Esophagus squamous epithelium (tissue), 5 donors: ENCODE measurements around the gene SPINDOC. TPM values are rescaled to one million over a fixed set of nuclear protein-coding genes. Genes with fewer than 3 reads are reported as not detected.

Source experiments
- DNase-seq: peaks from one replicate; lab custom pipeline; 2025; lab: John Stamatoyannopoulos, UW
- H3K27ac ChIP-seq, 4 donors: fragments of 200-600 bp; sonication (generic); one replicate each; pipeline ENCODE4 v1.5.1; 2016 to 2019; ENCODE audit warnings: mild to moderate bottlenecking in 1 of 4
- H3K27me3 ChIP-seq, 4 donors: fragments of 200-600 bp; sonication (generic); 1 replicate in 3 of 4; 2 replicates in 1 of 4; pipeline versions ENCODE4 v1.5.1 to v1.6.0; 2017 to 2021; ENCODE audit warnings: antibody characterized with exemption in 1 of 4
- H3K36me3 ChIP-seq, 3 donors: fragments of 200-600 bp; sonication (generic); one replicate each; pipeline ENCODE4 v1.5.1; 2016 to 2019
- H3K4me1 ChIP-seq, 3 donors: fragments of 200-600 bp; sonication (generic); one replicate each; pipeline ENCODE4 v1.5.1; 2017 to 2019
- H3K4me3 ChIP-seq, 4 donors: fragments of 200-600 bp; sonication (generic); 1 replicate in 3 of 4; 2 replicates in 1 of 4; pipeline ENCODE4 v1.5.1; 2016 to 2019; ENCODE audit warnings: mild to moderate bottlenecking in 2 of 4, moderate library complexity in 1 of 4
- H3K9me3 ChIP-seq, 3 donors: fragments of 200-600 bp; sonication (generic); one replicate each; pipeline ENCODE4 v1.5.1; 2016 to 2019
- CTCF ChIP-seq, 6 experiments: fragments of 450-650 bp in 4 of 6; fragments of 200-600 bp in 2 of 6; sonication (generic) in 2 of 6; IDR thresholded peaks; one replicate each; pipeline ENCODE4 v1.5.1; 2016 to 2019; ENCODE audit warnings: antibody characterized with exemption in 6 of 6, mild to moderate bottlenecking in 4 of 6, moderate library complexity in 4 of 6
- POLR2A ChIP-seq, 4 donors: fragments of 450-650 bp; IDR thresholded peaks; one replicate each; pipeline ENCODE4 v1.6.1; 2017; ENCODE audit warnings: antibody characterized with exemption in 4 of 4, mild to moderate bottlenecking in 4 of 4, moderate library complexity in 3 of 4
- WGBS, 2 donors: methylation state at CpG; one replicate each; pipeline ENCODE4 v1.1.5; 2018; 5-methylcytosine and 5-hydroxymethylcytosine counted together
- intact Hi-C: fragments of 100-400 bp; cut with DNase I; formaldehyde crosslinking; loops from one replicate; pipeline ENCODE4 v1.15.0; 2022
- total RNA-seq, 4 donors: library from RNA; depleted of rRNA; stranded (reverse); fragments of >200 nt; gene quantifications; one replicate each; pipeline ENCODE4 v1.1.0, GENCODE V29; 2016
- donor health status: DM: yes; HTN: yes; CAD: no.

Gene SPINDOC
- total RNA-seq, 4 donors from 2014 or later: 3.4 to 8.8 (median 6.1) TPM

GRCh38 chr11:63840356-63841060 is 27.3 kb downstream of the SPINDOC start:
- 3% methylated on average over 13 of the region's 13 CpGs for WGBS, 2 donors
- Histone ChIP-seq H3K27ac (peak overlapping the region; percentile 93 to 96 (median 95)), H3K4me1 (peaks cover 52 to 72% (median 58%) of the 10 kb centered on the region in 3 donors), H3K9me3 (no peaks in the 10 kb centered on the region), H3K36me3 (peaks cover 0 to 13% (median 0%) of the 10 kb centered on the region in 3 donors), H3K4me3 (peak overlapping the region; percentile 75 to 98 (median 86)), H3K27me3 (no peaks in the 10 kb centered on the region)
- intact Hi-C loops: no loop called here
- no peak for DNase-seq
- TF ChIP-seq POLR2A (IDR thresholded peaks at IDR 0.05) (no peak), CTCF (IDR thresholded peaks at IDR 0.05) (no peak)

GRCh38 chr11:63841554-63841953 is 28.3 kb downstream of the SPINDOC start:
- H3K27ac ChIP-seq: peak overlapping the region; percentile 53 to 96 (median 94)
- TF ChIP-seq CTCF (IDR thresholded peaks at IDR 0.05): no peak
- TF ChIP-seq POLR2A (IDR thresholded peaks at IDR 0.05): no peak
- intact Hi-C loops: no loop called here
- peak overlapping the region; percentile 75 to 98 (median 86) for H3K4me3 ChIP-seq
- no peaks in the 10 kb centered on the region for H3K9me3 ChIP-seq
- no peak for DNase-seq
- 21 to 28% methylated on average over 3 of the region's 3 CpGs for WGBS, 2 donors
- H3K36me3 ChIP-seq: peaks cover 0 to 13% (median 0%) of the 10 kb centered on the region in 3 donors
- H3K27me3 ChIP-seq: no peaks in the 10 kb centered on the region
- H3K4me1 ChIP-seq: peaks cover 56 to 83% (median 62%) of the 10 kb centered on the region in 3 donors

- Histone ChIP-seq H3K4me1 (peaks cover 60 to 86% (median 67%) of the 10 kb centered on the region in 3 donors), H3K27me3 (no peaks in the 10 kb centered on the region), H3K36me3 (peaks cover 0 to 13% (median 0%) of the 10 kb centered on the region in 3 donors), H3K27ac (peak overlapping the region; percentile 11 to 96 (median 94)), H3K9me3 (no peaks in the 10 kb centered on the region), H3K4me3 (peak overlapping the region in 1 of 4 donors; percentile 9)
- no peak for DNase-seq
- 0 to 35% methylated on average over 1 of the region's 1 CpG for WGBS, 2 donors
- intact Hi-C loops: no loop called here
- TF ChIP-seq POLR2A (IDR thresholded peaks at IDR 0.05) (no peak), CTCF (IDR thresholded peaks at IDR 0.05) (no peak)
Measured at GRCh38 chr11:63843041-63843440, 29.8 kb downstream of the SPINDOC start.

- H3K4me1 ChIP-seq: peaks cover 62 to 100% (median 70%) of the 10 kb centered on the region in 3 donors
- no peak overlapping the region for H3K4me3 ChIP-seq
- intact Hi-C loops: no loop called here
- no peaks in the 10 kb centered on the region for H3K9me3 ChIP-seq
- peaks cover 0 to 23% (median 0%) of the 10 kb centered on the region in 3 donors for H3K36me3 ChIP-seq
- H3K27ac ChIP-seq: peak overlapping the region; percentile 61 to 96 (median 76)
- TF ChIP-seq CTCF (IDR thresholded peaks at IDR 0.05) (no peak), POLR2A (IDR thresholded peaks at IDR 0.05) (no peak)
- no peaks in the 10 kb centered on the region for H3K27me3 ChIP-seq
- 50 to 84% methylated on average over 1 to 4 of the region's 4 CpGs for WGBS, 2 donors
- no peak for DNase-seq
Measured at GRCh38 chr11:63844836-63845235, 31.6 kb downstream of the SPINDOC start.

GRCh38 chr11:63845303-63845702 is 32.0 kb downstream of the SPINDOC start:
- H3K4me3 ChIP-seq: no peak overlapping the region
- peaks cover 0 to 23% (median 0%) of the 10 kb centered on the region in 3 donors for H3K36me3 ChIP-seq
- 20 to 29% methylated on average over 2 of the region's 2 CpGs for WGBS, 2 donors
- H3K27ac ChIP-seq: peak overlapping the region; percentile 61 to 96 (median 76)
- DNase-seq: no peak
- peaks cover 62 to 100% (median 70%) of the 10 kb centered on the region in 3 donors for H3K4me1 ChIP-seq
- intact Hi-C loops: no loop called here
- no peaks in the 10 kb centered on the region for H3K27me3 ChIP-seq
- TF ChIP-seq POLR2A (IDR thresholded peaks at IDR 0.05): no peak
- TF ChIP-seq CTCF (IDR thresholded peaks at IDR 0.05): no peak
- no peaks in the 10 kb centered on the region for H3K9me3 ChIP-seq
